ENCODE measurements around the gene AATK. TPM values are rescaled to one million over a fixed set of nuclear protein-coding genes. Genes with fewer than 3 reads are reported as not detected.

AATK gene
- total and polyA plus RNA-seq, 2 experiments from 2014 or later: 1.1 to 5.0 TPM

DNA sequence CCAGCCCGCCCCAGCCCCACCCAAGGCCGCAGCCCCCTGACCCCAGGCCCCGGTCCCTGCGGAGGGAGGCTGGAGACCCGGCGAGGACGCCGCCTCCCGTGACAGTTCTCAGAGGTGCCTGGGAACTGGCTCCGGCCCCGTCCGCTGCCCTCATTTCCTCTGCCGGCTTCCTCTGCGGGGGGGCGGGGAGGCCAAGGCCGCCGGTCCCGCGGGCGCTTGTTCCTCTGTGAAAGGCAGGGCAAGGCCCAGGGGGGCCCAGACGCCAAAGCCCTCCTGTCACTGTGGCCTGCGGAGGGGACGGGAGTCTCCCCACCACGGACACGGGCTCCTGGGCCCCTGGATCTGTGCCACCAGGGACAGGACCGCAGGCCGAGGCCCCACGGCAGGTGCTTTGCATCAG is 5.7 kb downstream of the AATK start:
- Histone ChIP-seq H3K9me2 (ENCODE audit: insufficient read depth) (no peaks in the 10 kb centered on the region), H3K4me2 (no peak overlapping the region), H3K27me3 (ENCODE audit: insufficient read depth) (no peaks in the 10 kb centered on the region), H3K4me3 (no peak overlapping the region), H3K36me3 (ENCODE audit: insufficient read depth) (no peaks in the 10 kb centered on the region), H4K20me1 (replicated peaks; ENCODE audit: insufficient read depth) (no peaks in the 10 kb centered on the region), H3K79me2 (replicated peaks; ENCODE audit: insufficient read depth) (no peaks in the 10 kb centered on the region), H3K27ac (ENCODE audit: low read depth) (no peak overlapping the region), H2AFZ (no peak overlapping the region), H3K4me1 (ENCODE audit: insufficient read depth) (no peaks in the 10 kb centered on the region), H3F3A (replicated peaks; ENCODE audit: low read depth) (no peaks in the 10 kb centered on the region)
- no peaks in the 10 kb centered on the region for H3K36me3 Mint-ChIP-seq (ENCODE audit: low read depth)
- DNase-seq (ENCODE audit: low spot score): no peak
- no peaks in the 10 kb centered on the region for H3K4me1 Mint-ChIP-seq
- no peak overlapping the region for H3K27ac Mint-ChIP-seq
- H3K9me3 Mint-ChIP-seq: no peaks in the 10 kb centered on the region
- no peak overlapping the region for H3K4me3 Mint-ChIP-seq
- no peak for ATAC-seq
- TF ChIP-seq, protein P1, sequence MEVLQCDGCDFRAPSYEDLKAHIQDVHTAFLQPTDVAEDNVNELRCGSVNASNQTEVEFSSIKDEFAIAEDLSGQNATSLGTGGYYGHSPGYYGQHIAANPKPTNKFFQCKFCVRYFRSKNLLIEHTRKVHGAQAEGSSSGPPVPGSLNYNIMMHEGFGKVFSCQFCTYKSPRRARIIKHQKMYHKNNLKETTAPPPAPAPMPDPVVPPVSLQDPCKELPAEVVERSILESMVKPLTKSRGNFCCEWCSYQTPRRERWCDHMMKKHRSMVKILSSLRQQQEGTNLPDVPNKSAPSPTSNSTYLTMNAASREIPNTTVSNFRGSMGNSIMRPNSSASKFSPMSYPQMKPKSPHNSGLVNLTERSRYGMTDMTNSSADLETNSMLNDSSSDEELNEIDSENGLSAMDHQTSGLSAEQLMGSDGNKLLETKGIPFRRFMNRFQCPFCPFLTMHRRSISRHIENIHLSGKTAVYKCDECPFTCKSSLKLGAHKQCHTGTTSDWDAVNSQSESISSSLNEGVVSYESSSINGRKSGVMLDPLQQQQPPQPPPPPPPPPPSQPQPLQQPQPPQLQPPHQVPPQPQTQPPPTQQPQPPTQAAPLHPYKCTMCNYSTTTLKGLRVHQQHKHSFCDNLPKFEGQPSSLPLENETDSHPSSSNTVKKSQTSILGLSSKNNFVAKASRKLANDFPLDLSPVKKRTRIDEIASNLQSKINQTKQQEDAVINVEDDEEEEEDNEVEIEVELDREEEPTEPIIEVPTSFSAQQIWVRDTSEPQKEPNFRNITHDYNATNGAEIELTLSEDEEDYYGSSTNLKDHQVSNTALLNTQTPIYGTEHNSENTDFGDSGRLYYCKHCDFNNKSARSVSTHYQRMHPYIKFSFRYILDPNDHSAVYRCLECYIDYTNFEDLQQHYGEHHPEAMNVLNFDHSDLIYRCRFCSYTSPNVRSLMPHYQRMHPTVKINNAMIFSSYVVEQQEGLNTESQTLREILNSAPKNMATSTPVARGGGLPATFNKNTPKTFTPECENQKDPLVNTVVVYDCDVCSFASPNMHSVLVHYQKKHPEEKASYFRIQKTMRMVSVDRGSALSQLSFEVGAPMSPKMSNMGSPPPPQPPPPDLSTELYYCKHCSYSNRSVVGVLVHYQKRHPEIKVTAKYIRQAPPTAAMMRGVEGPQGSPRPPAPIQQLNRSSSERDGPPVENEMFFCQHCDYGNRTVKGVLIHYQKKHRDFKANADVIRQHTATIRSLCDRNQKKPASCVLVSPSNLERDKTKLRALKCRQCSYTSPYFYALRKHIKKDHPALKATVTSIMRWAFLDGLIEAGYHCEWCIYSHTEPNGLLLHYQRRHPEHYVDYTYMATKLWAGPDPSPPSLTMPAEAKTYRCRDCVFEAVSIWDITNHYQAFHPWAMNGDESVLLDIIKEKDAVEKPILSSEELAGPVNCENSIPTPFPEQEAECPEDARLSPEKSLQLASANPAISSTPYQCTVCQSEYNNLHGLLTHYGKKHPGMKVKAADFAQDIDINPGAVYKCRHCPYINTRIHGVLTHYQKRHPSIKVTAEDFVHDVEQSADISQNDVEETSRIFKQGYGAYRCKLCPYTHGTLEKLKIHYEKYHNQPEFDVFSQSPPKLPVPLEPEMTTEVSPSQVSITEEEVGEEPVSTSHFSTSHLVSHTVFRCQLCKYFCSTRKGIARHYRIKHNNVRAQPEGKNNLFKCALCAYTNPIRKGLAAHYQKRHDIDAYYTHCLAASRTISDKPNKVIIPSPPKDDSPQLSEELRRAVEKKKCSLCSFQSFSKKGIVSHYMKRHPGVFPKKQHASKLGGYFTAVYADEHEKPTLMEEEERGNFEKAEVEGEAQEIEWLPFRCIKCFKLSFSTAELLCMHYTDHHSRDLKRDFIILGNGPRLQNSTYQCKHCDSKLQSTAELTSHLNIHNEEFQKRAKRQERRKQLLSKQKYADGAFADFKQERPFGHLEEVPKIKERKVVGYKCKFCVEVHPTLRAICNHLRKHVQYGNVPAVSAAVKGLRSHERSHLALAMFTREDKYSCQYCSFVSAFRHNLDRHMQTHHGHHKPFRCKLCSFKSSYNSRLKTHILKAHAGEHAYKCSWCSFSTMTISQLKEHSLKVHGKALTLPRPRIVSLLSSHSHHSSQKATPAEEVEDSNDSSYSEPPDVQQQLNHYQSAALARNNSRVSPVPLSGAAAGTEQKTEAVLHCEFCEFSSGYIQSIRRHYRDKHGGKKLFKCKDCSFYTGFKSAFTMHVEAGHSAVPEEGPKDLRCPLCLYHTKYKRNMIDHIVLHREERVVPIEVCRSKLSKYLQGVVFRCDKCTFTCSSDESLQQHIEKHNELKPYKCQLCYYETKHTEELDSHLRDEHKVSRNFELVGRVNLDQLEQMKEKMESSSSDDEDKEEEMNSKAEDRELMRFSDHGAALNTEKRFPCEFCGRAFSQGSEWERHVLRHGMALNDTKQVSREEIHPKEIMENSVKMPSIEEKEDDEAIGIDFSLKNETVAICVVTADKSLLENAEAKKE (CRISPR knock-in tag; IDR thresholded peaks at IDR 0.05): no peak
- TF ChIP-seq ZNF114 (CRISPR knock-in tag; IDR thresholded peaks at IDR 0.05): no peak
- TF ChIP-seq EZH2 (IDR thresholded peaks at IDR 0.05; ENCODE audit: low read depth, unreplicated experiment): no peak
- no peak for TF ChIP-seq JUNB (IDR thresholded peaks at IDR 0.05; ENCODE audit: unreplicated experiment)
- no peak for TF ChIP-seq EZH2phosphoT487 (IDR thresholded peaks at IDR 0.05; ENCODE audit: unreplicated experiment)
- no peak for TF ChIP-seq POLR2AphosphoS5 (IDR thresholded peaks at IDR 0.05; ENCODE audit: low read depth)
- TF ChIP-seq ETS1 (IDR thresholded peaks at IDR 0.05): no peak
- TF ChIP-seq STAT1 (IDR thresholded peaks at IDR 0.05; ENCODE audit: unreplicated experiment): no peak
- TF ChIP-seq, protein P2, sequence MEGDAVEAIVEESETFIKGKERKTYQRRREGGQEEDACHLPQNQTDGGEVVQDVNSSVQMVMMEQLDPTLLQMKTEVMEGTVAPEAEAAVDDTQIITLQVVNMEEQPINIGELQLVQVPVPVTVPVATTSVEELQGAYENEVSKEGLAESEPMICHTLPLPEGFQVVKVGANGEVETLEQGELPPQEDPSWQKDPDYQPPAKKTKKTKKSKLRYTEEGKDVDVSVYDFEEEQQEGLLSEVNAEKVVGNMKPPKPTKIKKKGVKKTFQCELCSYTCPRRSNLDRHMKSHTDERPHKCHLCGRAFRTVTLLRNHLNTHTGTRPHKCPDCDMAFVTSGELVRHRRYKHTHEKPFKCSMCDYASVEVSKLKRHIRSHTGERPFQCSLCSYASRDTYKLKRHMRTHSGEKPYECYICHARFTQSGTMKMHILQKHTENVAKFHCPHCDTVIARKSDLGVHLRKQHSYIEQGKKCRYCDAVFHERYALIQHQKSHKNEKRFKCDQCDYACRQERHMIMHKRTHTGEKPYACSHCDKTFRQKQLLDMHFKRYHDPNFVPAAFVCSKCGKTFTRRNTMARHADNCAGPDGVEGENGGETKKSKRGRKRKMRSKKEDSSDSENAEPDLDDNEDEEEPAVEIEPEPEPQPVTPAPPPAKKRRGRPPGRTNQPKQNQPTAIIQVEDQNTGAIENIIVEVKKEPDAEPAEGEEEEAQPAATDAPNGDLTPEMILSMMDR (conservative IDR thresholded peaks at IDR 0.05; ENCODE audit: low read depth in 2 of 2): no peak
- TF ChIP-seq NANOG (IDR thresholded peaks at IDR 0.05; ENCODE audit: borderline replicate concordance): no peak
- no peak for TF ChIP-seq CREB1 (CRISPR knock-in tag; IDR thresholded peaks at IDR 0.05; ENCODE audit: low read depth)
- no peak for TF ChIP-seq ZNF331 (CRISPR knock-in tag; IDR thresholded peaks at IDR 0.05; ENCODE audit: low read depth)
- no peak for TF ChIP-seq REST (IDR thresholded peaks at IDR 0.05; ENCODE audit: unreplicated experiment)
- peaks cover 7% of the 10 kb centered on the region for H3K27me3 Mint-ChIP-seq (ENCODE audit: insufficient read depth, low read depth, poor library complexity)

All from GM23338 (cell line).